HEK293 (cell line): ENCODE data around the gene GNAI1.

ENCODE experiments used
- CTCF ChIA-PET: fragments of 350-600 bp; formaldehyde crosslinking; extraction: SDS; loops from one replicate; lab custom pipeline; 2021; ENCODE audit warnings: antibody characterized with exemption; lab: Yijun Ruan, JAX
- POLR2A ChIA-PET: fragments of 300-600 bp; formaldehyde crosslinking; extraction: SDS; loops from one replicate; lab custom pipeline; 2020; ENCODE audit warnings: antibody characterized with exemption, inconsistent platforms; lab: Yijun Ruan, JAX
- H3K27ac ChIP-seq: fragments of 200-500 bp; sonication (Bioruptor generic); 2 replicates; pipeline ENCODE4 v1.5.1; 2014; ENCODE audit warnings: low read depth, low read length, control low read depth, inconsistent platforms; ENCODE audit errors: extremely low read depth
- H3K36me3 ChIP-seq, 2 experiments: fragments of 200-500 bp in 1 of 2; sonication (Bioruptor generic) in 1 of 2; 1 replicate in 1 of 2; 2 replicates in 1 of 2; pipeline ENCODE4 v1.5.1; 2014 to 2017; ENCODE audit warnings: inconsistent platforms in 2 of 2, low read length in 2 of 2; ENCODE audit not compliant: control insufficient read depth in 2 of 2, insufficient read depth in 1 of 2
- H3K4me1 ChIP-seq: fragments of 200-500 bp; sonication (Bioruptor generic); 2 replicates; pipeline ENCODE4 v1.5.1; 2014; ENCODE audit warnings: mild to moderate bottlenecking, low read length, inconsistent platforms; ENCODE audit not compliant: control insufficient read depth, insufficient read depth
- H3K4me3 ChIP-seq: 2 replicates; pipeline ENCODE4 v1.5.1; 2011; ENCODE audit warnings: low read depth, mild to moderate bottlenecking, control low read depth, low read length, moderate library complexity
- H3K9me3 ChIP-seq: fragments of 200-500 bp; sonication (Bioruptor generic); 2 replicates; pipeline ENCODE4 v1.5.1; 2014; ENCODE audit warnings: low read depth, low read length, inconsistent platforms; ENCODE audit not compliant: control insufficient read depth, insufficient read depth
- FEZF1 ChIP-seq: fragments of 450-650 bp; formaldehyde crosslinking; IDR thresholded peaks from 2 replicates; pipeline ENCODE4 v1.5.1; 2016; ENCODE audit warnings: missing biosample characterization, missing genetic modification characterization
- ZNF24 ChIP-seq: fragments of 450-650 bp; formaldehyde crosslinking; IDR thresholded peaks from 2 replicates; pipeline ENCODE4 v1.5.1; 2016; ENCODE audit warnings: missing biosample characterization, missing genetic modification characterization

Gene GNAI1

DNA sequence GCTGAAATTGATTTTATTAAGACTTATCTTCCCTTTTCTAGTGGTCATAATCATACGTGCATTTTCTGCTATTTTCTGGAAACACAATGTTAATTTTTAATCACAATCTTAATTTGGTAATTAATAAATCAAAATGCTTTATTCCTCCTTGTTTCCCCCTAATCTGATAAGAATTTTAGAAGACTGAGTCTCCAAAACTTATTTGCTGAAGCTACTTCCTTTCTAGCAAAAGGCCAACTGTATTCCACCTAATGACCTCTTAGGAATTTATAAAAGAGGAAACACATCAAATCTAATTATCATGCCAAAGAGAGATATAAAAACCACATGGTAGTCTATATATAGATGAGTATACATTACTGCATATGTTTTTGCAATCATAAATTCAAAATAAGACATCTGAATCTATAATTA, 140.6 kb downstream of the GNAI1 start:
- TF ChIP-seq FEZF1 (no peak), ZNF24 (no peak)
- ChIA-PET CTCF (no interaction called here), POLR2A (no interaction called here)
- Histone ChIP-seq H3K9me3 (no peaks in the 10 kb centered on the region), H3K27ac (no peak overlapping the region), H3K4me1 (peaks cover 13% of the 10 kb centered on the region), H3K4me3 (no peak overlapping the region), H3K36me3 (no peaks in the 10 kb centered on the region)
